HG03066 (cell line): ENCODE data around the gene ARF1.
"Not testable (repeated sequence)": the region's sequence is repeated elsewhere in the genome, so short reads cannot be mapped to it uniquely, and the experiment has no call there.

ENCODE experiments used
- ATAC-seq: cut with Tn5 transposase; IDR thresholded peaks from one replicate; pipeline ENCODE4 v1.9.1; 2021; ENCODE audit warnings: low read depth; ENCODE audit not compliant: unreplicated experiment

Gene ARF1

DNA sequence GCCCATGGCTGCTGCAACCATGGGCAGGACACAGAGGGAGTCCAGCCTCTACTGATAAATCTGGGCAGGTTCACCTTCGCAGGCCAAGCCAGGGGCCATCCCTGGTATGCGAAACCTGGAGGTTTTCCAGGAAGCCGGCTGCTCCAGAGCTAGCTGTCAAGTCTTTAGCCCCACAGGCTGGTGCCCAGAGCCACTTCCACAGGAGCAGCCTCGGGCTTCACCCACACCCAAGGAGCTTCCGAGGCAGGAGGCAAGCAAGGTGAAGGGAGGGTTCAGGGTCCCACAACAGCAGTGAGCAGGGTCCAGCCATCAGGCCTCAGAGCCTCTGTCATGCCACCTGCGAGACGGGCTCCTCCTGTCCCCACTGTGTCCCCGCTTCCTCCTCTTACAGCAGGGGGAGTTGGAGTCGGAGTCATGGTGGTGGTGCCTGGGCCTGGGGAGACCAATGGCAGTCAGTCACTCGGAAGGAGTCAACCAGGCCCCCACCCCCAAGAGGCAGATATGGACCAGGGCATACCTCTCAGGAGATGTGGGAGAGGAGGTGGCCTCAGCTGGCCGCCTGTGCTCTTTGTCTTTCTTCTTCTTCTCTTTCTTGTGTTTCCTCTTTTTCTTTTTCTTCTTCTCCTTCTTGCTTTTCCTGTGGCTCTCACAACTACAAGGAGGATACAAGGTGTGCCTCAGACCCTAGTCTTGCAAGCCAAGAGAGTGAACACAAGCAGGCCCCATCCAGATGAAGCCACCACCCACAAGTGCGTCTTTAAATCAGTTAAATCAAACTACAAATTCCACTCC lies 18.5 kb downstream of the ARF1 start:
- no peak for ATAC-seq

DNA sequence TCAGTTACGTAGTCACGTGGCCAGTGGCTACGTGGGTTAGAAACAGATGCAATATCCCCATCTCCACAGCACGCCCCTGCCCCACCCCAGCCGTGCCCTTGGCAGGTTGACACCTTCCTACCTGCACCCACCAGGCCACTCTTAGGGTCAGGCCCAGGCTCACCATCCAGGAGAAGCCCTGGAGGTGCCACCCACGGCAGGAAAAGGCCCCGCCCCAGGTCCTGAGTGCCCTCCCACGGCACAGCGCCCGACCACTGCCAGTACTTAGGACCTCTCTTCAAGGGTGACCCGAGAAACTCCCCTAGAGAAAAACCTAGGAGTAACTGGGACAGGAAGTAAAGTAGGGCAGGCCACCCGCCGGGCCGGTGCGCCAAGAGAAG lies 19.1 kb downstream of the ARF1 start:
- no peak for ATAC-seq

DNA sequence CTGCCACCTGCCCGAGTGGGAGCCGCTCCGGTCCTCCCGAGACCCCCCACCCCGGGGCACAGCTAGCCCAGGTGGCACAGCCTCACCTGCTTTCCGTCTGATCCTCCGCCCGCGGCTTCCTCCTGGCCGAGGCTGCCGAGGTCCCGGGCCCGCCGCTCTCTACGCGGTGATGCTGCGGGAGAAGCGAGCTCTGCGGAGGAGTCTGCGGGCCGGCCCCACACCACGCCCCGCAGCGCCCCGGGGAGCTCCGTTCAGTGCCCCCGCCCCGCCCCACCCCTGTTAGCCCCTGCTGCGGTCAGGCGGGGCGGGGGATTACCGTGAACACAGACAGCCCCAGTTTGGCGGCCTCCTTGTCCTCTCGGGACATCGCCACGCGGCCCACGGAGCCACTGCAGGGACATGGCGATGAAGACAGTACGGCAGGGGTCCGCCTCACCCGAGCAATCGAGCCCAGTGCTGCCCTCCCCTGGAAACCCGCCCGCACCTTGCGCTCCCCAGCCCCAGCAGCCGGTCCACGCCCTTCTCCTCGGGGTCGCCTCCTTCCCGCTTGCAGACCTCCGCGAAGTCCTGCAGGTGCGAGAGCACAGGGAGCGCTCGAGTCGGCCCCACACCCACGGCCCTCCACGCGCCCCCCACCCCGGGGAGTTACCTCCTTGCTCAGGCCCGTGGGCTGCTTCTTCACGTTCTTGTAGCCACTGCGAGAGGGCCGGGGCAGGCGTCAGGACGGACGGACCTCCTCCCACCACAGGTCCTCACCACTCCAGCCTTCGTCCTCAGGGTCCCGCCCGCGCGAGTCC lies 19.7 kb downstream of the ARF1 start:
- peak; percentile 27 for ATAC-seq

DNA sequence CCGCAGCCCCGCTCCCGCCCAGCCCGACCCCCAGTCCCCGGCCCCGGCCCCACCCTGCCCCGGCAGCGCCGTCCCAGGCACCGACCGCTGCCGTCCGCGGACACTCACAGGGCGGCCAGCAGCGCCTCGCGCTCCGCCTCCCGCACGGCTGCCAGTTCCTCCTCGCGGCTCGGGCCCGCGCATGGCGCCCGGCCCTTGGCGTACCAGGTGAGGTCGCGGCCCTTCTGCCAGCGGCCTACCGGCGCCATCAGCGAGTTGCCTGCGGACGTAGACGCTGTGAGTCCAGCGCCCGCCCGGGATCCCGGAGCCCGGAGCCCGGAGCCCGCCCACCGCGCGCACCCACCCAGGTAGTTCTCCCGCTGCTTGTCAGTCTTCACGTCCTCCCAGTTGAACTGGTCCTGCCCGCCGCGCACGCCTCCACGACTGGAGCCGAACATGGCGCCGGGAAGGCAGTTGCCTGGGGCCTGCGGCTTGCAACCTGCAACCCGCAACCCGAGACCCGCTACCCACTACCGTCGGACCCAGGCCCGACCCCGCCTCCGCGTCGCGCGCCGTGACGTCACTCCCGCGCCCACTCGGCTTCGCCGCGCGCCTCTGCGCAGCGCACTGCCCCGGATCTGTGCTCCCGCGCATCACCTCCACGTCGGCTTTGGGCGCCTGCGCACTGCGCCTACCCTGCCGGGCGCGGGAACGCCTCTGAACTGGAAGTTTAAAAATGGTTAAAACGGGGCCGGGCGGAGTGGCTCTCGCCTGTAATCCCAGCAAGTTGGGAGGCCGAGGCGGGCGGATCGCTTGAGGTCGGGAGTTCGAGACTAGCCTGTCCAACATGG lies 20.5 kb downstream of the ARF1 start, which contains the start of gene C1orf35:
Gene C1orf35, minus strand, starts transcription at position 535 of the 830 bp plus-strand sequence. Its CDS starts 98 bp downstream, at position 437.
- peak; percentile 65 for ATAC-seq

DNA sequence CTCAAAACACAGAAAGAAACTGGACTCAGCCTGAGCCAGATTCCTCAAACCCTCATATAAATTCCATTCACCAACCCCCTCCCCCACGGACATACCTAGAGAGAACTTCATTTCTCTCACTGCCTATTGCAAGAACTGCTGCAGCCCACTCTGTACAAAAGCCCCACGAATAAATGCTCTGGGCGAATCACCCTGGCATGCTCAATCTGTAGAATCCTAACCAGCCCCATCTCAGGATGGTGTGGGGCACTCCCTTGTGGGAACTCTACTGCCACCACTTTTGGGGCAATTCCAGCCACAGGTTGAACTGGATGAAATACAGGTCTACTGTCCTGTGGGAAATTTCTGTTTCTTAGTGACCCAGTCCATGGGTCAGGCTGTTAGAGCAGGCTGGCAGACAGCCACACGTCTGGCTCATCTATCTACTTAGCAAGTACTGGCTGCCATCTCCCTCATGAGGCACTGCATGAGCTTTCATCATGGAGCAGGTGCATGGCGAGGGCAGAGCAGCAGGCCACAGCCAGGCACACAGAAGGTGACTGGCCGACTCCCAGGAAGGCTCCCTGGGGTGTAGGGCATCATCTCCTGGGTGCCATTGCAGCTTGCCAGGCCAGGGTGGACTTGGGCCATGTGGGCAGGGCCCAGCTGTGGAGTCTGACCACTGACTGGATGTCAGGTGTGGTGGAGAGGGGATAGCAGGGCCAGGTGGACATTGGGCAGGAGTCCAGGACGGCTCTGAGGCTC lies 22.2 kb downstream of the ARF1 start:
- no peak for ATAC-seq

DNA sequence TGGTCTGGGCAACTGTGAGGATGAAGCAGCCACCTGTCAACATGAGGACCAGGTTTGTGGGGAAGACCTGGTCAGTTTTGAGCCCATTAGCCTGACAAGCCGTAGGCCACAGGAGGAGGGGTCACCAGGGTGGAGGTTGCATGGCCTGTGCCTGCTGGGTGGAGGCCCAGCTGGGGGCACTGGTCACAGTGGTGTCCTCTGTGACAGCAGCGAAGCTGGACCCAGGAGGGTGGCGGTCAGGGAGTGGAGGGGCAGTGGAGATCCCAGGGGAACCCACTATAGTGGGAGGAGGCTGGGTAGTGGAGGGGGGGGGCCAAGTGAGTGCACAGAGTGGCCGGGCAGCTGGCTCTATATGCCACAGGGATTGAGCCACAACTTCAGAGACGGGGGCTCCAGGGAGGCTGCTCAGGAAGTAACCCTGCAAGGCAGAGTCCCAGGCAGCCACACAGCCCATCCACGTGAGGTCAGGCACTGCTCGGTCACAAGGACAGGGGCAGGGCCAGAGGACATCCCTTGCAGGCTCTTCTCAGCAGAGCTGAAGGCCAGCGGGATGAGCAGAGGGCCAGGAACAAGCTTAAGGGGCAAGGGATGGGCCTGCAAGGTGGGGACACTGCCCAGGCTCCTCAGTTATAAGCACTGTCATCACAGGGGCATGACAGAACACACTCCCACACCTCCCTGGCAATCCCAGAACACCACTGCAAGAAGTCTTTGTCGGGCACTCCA lies 22.9 kb downstream of the ARF1 start:
- ATAC-seq = no peak

DNA sequence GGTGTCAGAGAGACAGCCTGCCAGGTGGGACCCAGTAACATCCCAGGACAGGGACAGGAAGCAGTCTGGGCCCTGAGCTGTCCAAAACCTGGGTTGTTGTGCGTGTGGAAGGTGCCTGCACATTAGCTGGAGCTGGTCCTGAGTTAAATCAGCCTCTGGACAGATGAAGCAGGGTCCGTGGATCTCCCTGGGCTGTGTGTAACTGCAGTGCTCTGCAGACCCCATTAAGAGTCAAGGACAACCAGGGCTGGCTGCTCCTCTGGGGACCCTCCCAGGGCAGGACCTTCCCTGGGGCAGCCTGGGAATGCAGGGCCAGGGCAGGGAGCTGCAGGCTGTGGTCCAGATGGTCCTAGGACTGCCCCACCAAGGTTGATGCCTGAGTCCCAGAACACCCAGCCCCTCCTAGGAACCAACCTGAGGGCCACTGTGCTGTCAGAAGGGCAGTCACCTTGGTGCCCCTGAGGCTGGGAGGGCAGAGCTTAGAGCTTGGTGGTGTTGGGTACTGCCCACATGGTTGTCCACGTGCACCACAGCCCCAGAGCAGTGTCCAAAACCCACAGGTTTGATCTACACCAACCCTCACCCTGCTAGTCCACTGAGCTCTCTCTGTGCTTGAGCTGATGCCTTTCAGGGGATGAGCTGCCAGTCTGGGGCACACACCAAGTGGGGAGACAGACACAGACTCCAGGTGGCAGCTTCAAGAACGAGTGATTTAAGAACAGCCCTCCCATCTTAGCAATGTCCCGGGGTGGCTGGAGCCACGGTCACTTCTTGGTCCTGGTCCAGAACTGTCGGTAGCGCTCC lies 23.7 kb downstream of the ARF1 start:
- no peak for ATAC-seq

DNA sequence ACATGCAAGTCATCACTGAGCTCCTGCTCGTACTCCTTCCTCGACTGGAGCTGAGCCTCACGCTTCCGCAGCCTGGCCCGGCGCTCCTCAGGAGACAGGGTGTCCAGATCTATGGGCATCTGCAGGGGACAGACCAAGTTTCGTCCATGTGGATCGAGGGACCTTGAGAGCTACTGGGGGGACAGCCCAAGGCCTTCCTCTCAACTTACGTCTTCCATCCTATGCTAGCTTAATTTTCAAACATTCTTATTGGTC lies 24.2 kb downstream of the ARF1 start:
- ATAC-seq = no peak

DNA sequence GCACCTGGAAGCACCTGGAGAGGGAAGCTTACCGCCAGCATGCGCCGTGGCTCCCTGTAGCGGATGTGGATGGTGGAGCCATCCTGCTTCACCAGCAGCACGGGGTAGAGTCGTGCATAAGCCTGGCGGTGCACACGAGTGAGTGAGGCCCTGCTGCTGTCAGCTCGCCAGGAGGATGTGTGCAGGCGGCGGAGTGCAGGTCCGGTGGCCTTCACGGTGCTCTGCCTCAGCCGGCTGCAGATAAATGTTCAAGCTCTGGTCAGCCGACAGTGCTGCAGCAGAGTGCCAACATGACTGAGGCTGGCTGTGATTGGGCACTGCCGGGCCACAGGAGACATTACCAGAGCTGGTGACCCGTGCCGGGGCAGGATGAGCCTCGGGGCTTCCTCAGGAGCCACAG lies 25.1 kb downstream of the ARF1 start:
- ATAC-seq = no peak

DNA sequence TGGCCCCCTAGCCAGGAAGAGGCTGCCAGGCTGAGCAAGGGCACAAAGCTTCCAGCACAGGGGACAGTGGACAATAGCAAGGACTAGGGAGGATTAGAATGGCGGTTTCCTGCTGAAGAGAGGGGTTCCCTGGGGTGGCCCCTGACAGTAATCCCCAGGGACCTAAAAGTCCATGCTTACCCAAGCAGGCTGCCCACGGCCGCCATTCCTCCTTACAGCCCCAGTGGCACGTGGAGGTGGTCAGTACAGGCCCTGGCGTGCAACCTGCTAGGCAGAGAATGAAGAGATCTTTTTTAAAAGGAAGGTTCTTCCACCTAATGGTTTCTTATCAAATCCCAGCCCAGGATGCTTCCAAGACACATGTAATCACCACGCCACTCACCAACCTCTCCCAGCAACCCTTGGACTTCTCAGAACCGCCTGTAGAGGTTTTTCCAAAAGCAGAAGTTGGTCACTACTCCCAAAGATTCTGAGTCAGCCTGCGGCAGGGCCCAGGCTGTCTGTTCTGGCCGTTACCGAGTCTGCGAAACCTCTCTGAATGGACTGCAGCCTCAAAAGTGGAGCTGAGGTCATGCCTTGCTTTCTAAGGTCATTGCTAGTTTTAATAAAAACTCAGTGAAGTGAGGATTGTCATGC lies 25.7 kb downstream of the ARF1 start:
- no peak for ATAC-seq

DNA sequence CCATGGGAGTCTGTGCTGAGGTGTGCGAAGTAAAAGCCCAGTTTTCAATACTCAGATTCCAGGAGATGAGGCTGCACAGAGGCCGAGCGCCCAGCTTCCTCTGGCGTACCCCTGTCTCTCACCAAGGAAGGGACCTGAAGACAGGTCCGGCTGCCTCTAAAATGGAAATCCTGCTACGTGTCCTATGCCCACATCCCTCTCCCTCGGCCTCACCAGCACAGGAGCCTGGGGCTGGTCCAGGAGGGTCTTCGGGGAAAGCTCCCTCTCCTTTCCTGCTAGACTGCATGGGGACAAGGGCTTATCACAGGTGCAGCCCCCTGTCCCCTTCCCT lies 26.2 kb downstream of the ARF1 start:
- ATAC-seq = no peak

DNA sequence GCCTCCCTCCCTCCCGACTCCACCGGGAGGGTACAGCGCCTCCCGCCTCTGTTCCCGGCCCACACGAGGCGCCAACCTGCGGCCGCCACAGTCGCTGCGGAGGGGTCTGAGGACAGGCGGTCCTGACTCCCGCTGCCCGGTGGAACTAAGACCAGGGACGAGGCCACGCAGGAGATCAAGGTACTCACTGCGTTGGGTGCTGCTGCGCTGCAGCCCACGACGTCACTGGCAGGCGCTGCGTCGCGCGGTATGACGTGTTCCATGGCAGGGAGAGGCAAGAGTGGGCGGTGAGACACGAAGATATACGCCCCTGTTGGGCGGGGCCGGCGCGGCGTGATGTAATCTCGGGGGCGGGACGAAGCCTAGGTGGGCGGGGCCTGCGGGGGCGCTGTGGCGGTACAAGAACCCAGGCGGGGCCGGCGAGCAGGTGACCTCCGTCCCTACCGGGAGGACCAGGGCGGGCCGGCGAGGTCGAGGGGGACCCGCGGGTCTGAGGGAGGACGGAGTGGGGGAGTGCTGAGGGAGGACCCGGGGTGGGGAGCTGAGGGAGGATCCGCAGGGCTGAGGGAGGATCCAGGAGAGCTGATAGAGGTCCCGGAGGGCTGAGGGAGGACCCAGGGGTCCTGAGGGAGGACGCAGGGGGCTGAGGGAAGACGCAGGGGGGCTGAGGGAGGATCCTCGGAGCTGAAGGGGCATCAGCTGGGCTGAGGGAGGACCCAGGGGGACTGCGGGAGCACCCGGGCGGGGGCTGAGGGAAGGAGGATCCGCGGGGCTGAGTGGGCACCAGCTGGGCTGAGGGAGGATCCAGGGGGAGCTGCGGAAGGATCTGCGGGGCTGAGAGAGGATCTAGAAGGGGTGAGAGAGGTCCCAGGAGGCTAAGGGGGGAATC lies 26.8 kb downstream of the ARF1 start, which contains the start of gene MRPL55:
Gene MRPL55, minus strand, starts transcription at position 227 of the 889 bp plus-strand sequence. CDS start 1,039 bp downstream, outside the sequence.
- peak; percentile 90 for ATAC-seq

DNA sequence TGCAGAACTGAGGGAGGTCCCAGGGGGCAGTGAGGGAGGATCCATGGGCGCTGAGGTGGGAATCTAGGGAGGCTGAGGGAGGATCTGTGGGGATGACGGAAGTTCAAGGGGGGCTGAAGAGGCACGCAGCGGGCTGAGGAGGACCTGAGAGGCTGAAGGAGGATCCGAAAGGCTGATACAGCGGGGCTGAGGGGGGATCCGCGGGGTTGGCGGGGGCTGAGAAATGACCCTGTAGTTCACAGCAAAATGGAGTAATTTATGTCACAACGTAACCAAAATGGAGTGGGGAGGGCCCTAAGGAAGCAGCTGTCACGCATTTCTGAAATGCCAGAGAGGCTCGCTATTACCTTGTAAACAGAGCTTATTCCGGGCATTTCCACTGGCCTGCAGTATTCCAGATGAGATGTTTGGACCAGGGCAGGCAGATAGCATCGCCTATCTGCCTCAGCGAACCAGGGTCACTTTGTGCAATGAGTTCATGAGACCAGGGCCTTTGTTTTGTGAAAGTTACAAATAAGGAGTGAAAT lies 27.5 kb downstream of the ARF1 start:
- peak; percentile 16 for ATAC-seq

DNA sequence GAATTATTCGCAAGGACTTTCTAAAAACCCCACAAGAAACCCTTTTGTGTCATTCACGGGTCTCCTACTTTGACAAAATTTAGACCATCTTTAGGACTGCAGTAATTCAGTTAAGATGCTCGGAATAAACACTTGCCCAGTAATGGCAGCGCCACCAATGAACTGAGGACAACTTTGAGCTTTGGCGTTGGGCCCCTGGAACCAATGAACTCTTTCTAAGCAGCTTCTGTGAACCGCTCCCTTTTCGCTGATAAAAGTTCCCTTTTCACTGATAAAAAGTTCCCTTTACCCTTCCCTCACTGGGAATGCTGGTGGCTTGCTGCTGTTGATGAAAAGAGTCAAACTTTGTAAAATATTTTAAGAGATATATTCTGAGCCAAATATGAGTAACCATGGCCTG lies 28.0 kb downstream of the ARF1 start:
- ATAC-seq = no peak

DNA sequence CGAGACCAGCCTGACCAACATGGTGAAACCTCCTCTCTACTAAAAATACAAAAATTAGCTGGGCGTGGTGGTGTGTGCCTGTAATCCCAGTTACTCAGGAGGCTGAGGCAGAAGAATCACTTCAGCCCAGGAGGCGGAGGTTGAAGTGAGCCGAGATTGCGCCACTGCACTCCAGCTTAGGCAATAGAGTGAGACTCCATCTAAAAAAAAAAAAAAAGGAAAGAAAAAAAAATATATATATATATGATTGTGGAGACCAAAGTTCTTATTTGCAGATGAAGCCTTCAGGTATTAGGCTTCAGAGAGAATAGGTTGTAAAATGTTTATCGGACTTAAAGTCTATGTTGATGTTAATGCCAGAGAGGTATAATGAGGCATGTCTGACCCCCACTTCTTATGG lies 28.8 kb downstream of the ARF1 start:
- ATAC-seq = not testable (repeated sequence)

DNA sequence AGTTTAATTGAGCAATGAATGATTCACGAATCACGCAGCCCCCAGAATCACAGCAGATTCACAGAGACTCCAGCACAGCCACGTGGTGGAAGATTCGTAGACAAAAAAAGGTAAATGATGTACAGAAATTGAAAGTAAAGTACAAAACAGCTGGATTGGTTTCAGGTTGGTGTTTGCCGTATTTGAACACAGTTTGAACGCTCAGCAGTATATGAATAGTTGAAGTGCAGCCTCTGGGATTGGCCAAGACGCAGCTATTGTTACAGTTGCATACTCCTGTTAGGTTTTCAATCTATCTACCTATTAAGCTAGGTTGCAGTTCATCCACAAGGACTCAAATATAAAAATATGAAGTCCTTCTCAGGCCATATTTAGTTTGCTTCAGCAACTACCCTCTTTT lies 29.7 kb downstream of the ARF1 start:
- ATAC-seq = no peak

DNA sequence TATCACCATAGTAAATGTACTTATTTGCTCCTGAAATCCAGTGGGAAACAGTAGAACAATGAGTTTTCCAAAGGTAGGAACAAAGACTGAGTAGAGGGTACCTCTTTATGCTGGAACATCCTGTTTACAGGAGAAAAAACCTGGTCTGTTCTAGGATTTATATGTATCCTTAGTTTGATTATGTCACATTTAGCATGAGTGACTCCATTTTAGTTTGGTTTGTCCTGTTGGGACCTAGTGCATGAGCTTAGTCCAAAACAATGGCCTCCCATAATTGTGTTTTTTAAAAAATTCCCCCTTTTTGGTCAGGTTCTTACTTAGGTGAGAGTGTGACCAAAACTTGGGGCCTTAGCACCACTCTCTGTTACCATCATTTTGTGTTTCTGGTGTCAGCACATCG lies 30.1 kb downstream of the ARF1 start:
- no peak for ATAC-seq
